NCI-H2196 treated with DMSO at 0.1 percent for 48 hours (cell line): ENCODE results near the gene HSPB6.

Experiments used
- DNase-seq: peaks from one replicate; lab custom pipeline; 2025; ENCODE audit not compliant: unreplicated experiment; lab: John Stamatoyannopoulos, UW

HSPB6 gene

DNA sequence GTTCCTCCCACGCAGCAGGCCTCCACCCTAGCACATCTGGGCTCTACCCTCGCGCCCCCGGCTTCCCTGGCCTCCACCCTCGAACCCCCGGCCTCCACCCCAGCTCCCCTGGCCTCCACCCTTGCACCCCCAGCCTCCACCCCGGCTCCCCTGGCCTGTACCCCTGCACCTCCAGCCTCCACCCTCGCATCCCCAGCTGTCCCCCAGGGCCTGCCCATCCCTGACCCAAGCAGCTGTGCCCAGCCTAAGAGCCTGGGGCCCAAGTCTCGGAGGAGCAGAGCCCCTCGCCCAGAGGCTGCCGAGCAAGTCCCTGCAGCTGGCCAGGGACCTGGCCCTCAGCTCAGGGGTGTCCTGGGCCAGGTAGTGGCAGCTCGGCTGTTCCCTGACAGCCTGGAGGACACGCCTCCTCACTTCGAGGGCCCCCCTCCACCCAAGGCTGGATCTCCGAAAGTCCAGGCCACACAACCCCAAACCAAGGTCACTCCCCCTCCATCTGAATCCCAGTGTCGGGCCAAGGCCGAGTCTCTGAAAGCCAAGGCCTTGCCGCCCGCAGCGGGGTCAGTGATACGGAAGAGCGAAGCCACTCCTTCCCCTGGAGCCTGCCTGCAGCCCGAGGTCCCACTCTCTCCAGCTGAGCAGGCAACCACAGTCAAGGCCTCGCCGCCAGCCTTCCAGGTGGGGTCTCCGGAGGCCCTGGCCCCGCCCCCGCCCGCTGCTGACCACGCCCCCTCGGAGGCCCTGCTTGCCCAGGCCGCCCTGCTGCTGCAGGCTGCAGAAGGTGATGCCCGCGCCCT, 10.7 kb upstream of the HSPB6 start:
- DNase-seq: no peak

DNA sequence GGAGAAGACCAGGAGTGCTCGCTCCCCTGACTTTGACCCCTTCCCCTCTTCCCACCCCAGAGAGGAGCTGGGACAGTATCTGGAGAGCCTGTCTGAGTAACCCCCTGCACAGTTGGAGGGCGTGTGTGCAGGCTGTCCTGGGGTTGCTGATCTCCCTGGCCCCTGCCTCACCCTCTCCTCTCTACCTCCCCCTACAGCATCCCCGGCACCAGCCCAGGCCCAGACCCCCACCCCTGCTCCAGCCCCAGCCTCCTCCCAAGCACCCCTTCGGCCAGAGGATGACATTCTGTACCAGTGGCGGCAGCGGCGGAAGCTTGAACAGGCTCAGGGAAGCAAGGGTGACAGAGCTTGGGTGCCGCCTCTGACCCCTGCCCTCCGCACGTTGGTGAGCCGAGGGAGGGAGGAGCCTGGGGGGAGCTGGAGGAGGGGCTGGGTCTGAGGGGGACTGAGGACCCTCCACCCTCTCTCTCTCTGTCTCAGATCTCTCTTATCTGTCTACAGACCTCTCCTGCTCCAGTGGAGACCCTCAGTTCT, 9.8 kb upstream of the HSPB6 start:
- no peak for DNase-seq

DNA sequence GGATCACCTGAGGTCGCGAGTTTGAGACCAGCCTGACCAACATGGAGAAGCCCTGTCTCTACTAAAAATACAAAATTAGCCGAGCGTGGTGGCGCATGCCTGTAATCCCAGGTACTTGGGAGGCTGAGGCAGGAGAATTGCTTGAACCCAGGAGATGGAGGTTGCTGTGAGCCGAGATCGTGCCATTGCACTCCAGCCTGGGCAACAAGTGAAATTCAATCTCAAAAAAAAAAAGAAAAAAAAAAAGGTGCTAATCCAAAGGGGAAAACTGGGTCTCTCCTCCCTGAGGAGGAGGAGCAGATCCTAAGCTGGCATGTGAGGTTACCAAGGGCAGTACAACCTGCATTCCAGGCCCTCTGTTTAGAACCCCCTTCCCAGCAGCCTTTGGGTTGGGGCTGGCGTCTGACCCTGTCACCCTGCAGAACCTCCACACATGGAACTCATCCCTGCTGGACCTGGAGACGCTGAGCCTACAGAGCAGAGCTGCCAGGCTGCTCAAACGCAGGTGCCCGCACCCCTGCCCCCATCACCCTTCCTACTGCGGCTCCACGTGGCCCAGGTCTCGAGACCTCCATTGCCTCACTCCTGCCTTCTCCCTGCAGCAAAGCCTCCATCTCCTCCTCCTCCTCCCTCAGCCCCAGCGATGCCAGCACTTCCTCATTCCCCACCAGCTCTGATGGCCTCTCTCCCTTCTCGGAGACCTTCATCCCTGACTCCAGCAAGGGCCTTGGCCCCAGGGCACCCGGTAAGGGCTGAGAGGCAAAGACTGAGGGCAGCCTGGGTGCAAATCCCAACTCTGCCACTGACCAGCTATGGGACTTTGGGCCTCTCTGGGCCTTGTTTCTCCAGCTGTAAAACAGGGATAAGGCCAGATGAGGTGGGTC, 7.8 kb upstream of the HSPB6 start:
- DNase-seq: no peak

DNA sequence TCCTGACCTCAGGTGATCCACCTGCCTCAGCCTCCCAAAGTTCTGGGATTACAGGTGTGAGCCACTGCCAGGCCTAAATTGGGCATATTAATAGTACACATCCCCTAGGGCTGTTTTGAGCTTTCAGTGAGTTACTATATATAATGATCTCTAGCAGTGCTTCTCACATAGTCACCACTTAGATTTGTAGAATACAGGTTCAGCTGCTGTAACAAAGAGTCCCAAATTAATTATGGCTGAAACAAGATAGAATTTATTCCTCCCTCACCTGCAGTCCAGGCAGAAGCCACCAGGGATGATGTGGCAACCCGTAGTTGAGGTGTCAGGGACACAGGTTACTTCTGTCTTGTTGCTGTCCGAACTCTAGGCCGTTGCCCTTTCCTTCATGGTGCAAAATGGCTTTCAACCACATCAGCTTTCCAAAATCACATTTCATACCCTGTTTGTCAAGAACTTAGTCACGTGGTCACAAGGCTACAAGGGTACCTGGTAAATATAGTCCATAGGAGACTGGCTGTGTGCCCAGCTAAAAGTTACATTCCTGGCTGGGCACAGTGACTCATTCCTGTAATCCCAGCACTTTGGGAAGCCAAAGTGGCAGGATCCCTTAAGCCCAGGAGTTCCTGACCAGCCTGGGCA, 4.0 kb upstream of the HSPB6 start:
- DNase-seq: no peak

DNA sequence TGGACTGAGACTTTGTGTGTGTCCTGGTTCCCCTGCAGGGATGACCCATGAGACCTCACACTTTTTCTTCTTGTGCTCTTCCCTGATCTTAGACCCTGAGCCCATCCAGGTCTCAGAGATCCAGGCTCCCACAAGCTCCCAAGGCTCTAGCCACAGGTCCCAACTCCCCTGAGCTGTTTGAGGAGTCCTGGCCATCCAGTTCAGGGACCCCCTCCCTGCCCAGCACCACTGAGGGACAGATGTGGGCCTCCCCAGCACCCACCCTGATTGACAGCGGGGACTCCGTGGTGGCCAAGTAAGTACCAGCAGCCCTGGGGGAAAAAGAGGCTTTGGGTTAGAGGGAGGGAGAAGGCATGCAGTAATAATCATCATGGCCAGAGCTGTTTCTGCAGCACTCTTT, 2.9 kb upstream of the HSPB6 start:
- no peak for DNase-seq

DNA sequence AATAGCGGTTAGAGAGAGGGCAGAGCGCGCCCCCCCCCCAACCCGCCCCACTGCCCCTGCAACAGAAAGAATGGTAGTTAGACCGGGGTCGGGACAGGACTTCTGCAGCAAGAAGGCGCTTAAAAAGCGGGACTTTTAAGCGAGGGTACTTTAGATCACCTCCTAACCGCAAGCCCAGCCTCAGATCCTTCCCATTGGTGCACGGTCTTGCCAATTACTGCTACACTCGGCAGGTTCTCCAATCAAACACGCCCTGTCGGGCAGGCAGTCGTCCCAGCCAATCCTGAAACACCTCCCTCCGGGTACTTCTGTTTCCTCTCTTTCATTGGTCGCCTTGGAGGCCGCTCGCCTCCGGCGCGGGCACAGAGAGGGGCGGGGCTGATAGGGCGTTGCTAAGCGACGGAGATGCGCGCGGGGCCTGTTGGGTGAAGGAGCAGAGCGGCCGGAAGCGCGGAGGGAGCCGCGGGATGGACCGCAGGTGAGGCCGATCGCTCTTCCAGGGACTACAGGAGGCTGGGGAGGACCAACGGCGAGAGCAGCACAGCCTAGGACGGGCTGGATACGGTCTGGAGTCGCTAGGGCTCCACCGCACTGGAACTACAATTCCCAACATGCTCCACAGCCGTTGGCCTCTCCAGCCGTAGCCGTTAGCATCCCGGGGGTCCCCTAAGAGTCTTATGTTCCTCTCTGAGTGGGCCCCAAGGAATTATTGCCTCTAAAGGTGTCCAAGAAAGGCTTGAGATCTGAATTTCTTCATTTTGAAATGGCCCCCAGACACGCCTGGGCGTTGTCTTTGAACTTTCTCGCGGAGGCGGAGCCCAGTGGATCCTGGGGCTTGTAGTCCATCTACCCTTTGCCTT, 1.1 kb upstream of the HSPB6 start, which contains the start of gene PROSER3:
Gene PROSER3, plus strand, starts transcription at position 428 of the 860 bp plus-strand sequence. Its CDS starts 40 bp downstream, at position 468.
- DNase-seq: peak; percentile 95

DNA sequence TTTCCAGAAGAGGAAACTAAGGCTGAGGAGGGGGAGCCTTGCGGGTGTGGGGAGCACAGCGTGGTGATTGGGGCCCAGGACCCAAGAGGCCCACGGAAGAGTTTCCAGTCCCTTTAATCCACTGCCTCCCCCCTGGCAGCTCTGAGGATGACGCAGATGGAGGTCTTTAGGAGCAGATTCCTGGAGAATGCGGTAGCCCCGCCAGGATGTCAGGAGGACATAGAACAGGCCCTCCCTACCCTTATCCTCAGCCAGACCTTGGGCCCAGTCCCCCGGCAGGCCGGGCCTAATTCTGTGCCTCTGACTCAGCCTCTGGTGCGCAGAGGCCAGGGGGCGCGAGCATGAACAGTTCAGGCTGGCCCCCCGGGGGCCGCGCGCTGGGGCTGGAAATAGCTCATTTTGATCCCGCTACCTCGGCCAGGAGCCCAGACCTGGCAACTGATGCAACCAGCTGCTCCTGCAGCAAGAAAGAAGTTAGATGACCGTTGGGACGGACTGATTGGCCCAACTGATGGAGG, 461 bp upstream of the HSPB6 start:
- DNase-seq: no peak

DNA sequence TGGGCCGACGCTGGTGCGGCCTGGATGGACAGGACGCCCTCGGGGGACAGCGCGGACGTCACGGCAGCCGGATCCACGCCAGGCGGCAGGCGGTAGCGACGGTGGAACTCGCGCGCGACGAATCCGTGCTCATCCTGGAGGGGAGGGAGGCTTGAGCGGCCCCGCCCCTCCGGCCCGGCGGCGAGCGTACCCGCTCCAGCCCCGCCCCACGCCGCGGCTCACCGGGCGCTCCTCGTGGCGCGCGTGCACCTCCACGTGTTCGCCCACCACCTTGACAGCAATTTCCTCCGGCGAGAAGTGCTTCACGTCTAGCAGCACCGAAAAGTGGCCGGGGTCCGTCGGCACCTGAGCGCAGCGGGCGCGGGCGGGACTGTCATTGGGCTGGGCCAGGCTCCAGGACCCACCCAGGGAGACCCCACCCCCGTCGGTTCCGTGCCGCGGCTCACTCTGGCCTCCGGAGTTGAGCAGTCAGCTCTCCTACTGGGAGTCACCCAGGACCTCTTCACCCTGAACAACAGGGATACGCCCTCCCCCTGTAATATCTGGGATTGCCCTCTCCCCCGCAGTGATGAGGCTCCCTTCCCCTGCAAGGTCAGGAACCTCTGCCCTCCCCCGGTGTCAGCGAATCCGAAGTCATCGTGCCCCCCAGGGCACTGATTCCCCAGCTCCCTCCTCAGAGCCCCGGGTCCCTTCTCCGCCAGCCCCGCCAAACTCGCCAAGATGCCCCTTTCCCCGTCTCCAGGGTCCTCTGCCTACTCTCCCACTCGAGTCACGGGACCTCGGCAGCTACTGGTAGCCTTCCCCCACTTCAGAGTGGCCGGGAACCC, 1.1 kb downstream of the HSPB6 start:
- DNase-seq: no peak

DNA sequence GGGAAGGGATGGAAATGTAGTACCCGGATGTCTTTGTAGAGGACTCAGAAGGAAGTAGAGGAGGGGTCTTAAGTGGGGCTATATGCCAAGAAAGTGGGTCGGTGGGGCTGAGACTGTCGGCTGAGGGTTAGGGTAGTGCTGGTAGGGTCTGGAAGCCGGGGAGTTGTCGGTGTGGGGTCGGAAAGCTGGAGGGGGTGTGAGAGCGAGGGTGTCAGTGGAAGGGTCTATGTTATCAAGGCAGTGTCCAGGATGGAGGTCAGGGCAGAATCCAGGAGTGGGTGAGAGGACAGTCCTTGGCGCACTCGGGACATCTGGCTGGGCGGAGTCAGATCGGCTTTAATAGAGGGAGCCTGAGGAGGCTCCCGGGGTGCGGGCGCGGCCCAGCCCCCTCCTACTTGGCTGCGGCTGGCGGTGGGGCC, 1.7 kb downstream of the HSPB6 start:
- no peak for DNase-seq

DNA sequence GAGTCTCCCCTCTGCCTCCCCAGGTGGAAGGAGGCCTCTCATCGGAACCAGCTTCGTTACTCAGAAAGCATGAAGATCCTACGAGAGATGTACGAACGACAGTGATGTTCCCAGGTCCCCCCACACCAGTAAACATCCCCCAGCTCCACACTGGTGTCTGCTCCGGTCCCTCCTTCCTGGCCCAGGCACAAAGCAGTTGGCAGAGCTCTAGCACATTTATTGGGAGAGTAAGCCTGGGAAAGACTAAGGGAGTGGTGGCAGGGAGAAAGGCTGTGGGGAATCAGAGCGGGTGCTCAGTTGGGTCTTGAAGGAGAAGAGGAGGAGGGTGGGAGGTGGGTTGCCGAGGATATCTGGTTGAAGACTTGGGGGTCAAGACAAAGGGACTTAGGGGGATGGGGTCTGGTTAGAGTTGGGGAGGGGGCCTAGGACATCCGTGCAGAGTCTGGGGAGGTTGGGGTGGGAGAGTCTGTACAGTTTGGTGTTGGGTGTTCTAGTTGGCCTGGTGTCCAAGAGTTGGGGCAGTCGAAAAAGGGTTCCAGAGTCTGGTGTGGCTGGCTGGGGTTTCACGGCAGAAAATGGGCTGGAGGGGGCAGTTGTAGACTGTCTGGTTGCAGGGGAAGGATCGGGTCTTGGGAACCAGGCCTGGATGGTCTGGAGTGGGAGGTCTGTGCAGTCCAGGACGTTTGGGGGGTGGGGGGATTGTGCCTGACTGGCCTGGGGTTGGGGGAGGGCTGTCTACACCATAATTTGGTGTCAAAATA, 2.3 kb downstream of the HSPB6 start:
- DNase-seq: no peak

DNA sequence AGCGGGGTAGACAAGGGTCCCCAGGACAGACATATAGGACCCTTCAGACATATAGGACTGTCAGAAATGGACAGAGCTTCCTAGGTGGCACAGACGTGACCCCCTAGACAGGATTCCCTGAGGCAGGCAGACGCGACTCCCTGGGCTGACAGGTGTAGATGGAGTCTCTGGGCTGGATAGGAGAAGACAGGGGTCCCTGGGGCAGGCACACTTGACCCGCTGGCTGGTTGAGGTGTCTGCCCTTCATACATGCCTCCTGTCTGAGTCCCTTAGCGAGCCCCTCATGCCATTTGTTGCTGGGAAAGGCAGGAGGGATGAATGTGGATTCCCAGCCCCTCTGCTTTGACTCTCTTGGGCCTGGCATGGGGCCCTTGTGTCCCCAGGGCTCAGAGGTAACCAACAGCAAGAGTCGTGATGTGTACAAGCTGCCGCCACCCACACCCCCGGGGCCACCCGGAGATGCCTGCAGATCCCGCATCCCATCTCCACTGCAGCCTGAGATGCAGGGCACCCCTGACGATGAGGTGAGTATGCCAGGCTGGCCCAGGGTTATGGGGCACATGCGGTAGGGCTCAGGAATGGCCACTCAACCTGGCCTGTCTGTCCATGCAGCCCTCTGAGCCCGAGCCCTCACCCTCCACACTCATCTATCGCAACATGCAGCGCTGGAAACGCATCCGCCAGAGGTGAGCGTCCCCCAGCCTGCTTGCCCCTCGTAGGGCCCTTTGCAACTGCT, 3.0 kb downstream of the HSPB6 start:
- DNase-seq: no peak

DNA sequence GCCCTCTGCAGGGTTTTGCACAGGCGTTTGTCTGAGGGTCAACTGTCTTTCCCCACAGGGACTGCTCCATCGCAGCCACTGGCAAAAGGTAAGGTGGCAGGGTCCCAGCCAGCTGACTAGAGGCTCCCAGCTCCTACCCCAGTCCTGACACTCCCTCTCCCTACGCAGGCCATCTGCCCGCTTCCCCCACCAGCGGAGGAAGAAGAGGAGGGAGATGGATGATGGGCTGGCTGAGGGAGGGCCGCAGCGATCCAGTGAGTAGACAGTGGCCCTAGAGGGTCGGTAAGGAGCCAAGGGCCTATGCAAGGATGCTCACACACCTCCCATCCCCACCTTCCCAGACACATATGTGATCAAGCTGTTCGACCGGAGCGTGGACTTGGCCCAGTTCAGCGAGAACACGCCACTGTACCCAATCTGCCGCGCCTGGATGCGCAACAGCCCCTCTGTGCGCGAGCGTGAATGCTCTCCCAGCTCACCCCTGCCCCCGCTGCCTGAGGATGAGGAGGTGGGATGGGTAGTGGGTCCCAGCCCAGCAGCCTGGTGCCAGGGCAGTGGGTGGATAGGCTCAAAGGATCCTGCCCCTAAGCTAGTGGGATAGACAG, 4.0 kb downstream of the HSPB6 start:
- DNase-seq: no peak

DNA sequence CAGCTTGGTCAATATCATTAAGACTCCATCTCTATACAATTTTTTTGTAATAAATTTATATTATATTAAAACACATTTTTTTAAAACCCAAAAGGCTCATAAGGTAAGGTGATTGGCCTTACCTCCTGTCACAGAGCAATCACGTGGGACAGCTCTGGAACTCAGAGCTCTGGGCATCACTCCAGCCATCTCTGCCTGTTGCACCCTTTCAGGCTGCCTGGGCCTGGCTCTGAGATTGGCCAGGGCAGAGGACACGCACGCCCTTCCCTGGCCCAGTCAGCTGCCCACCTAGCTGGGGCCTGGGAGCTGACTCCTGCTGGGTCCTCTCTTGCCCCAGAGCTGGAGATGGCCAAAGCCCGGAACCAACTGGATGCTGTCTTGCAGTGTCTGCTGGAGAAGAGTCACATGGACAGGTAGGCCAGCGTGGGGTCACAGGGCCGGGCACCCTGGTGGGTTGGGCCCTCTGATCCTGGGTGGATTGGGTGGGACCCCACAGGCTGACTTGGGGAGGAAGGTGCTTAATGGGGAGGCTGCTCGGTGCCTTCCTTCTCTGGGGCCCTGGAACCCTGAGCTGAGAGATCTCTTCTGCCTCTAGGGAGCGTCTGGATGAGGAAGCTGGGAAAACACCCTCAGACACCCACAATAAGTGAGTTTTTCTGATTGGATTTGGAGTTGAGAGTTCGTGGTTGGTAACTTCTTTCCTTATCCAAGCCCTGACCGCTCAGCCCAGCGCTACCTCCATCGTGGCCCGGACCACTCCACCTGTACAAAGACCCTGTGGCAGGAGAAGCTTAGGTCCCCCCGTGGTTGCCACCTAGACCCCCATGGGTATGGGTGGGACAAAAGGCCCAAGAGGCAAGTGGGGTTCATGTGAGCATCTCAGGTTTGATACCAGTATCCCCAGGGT, 4.7 kb downstream of the HSPB6 start:
- DNase-seq: no peak

DNA sequence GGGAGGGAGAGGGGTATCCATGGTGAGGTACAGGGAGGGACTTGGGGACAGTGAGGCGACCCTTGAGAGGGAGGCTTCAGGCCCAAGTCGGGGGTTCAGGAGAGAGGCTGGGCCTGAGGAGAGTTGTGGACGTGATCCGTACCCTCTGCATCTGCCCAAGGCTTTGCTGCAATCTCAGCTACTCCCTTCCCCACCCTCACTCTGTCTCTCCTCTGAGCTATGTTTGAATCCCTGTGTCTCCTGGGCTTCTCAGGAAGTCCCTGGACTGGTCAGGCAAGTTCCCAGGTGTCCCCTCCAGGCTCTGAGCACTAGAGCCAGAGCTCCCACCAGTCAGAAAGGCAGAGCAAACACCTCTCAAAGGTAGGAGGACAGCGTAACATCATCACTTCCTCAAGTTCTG, 6.7 kb downstream of the HSPB6 start:
- no peak for DNase-seq

DNA sequence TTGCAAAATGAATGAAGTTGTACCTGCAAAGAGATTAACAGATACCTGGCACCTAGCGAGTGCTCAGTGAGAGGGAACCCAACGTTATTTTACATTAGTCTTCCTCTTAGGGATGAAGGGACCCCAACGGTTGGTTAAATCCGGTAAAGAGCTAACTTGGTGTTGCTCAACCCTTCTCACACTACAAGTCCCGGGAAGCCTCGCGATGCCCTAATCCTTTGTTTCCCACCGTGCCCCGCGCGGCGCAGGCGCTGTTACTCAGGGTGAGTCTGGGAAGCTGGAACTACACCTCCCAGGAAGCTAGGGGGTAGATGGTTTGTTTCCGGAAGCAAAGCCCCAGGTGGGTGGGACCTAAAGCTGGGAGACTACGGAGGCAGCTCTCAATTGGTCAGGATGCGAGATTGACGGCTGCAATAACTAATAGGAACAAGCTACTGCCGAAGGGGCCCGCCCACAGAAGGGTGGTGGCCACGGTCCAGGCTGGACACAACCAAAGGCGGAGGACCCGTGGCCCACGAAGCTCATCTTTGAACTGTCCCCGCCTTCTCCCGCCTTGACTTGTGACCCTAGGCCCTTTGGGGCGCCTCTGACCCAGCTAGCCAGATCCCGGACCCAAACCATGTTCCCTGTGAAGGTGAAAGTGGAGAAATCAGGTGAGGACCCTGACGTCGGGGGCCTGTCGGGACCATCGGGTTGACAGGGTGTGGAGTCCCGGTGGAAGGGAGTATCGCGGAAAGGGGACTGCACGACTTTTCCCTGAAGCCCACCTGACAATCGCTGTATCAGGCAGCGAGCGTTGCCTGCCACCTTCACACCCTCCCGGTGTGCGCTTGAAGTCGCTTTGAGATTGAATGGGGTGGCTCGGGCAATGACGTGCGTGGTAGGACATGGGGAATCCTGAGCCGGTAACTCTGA, 8.5 kb downstream of the HSPB6 start, which contains the start of gene LIN37:
Gene LIN37, plus strand, starts transcription at position 471 of the 915 bp plus-strand sequence. Its CDS starts 149 bp downstream, at position 620.
- peak; percentile 97 for DNase-seq
